GM21390 (cell line): ENCODE results near the gene CCT3.

ENCODE experiments used
- ATAC-seq: cut with Tn5 transposase; IDR thresholded peaks from one replicate; pipeline ENCODE4 v1.9.1; 2021; ENCODE audit not compliant: unreplicated experiment

CCT3 gene

DNA sequence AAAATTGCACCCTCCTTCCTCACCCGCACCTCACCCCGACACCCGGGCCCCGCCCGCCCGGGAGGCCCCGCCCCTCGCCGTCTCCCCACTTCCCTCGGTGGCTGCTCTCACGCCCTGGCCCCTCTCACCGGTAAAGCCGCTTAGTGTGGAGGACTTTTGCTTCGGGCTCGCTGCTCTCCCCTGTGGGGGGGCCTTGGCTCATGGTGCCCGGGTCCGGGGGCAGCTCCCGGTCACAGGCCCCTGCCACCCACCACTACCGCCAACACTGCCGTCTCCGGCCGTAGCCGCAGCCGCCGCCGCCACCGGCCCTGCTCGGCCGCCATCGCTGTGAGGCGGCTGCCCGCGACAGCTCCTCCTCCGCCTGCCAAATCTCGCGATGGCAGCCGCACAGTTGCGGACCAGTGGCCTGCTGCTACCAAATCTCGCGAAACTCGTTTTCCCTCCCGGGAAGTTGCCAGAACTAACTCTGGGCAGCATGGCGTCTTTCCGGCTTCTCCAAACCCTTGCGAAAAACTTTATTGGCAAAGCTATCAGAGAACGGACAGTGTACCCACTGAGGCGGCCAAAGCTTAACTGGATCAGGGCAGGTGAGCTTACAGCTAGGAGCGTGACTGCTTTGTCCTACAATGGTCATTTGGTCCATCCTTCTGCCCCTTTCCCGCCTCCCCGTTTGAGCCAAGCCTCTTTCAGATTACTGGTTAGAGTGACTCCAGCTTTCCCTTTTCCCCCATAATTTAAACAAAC lies 55.4 kb downstream of the CCT3 start, which contains the start of gene SMG5:
Gene SMG5 (minus strand): TSS at position 347 of the 744 bp plus-strand sequence. CDS start 145 bp downstream, at position 202.
- ATAC-seq = peak; percentile 80

GRCh38 chr1:156281693-156282478 lies 56.2 kb downstream of the CCT3 start:
- no peak for ATAC-seq

DNA sequence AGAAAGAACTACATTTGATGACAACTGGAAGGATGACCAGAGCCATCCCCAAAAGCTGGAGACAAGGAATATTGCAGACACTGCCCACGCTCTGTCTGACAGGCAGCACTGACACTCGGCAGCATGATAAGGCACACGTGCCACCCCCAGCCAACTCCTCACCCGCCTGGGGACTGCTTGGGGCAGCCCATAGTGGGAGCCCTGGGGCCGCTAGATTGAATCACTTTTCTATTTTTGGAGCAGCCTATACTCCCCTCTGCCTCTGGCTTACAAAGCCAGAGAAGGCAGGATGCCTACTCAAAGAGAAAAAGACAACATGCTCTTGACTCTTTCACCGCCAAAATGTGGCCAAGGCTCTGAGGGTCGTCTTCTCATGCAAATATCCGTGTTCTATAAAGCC lies 56.8 kb downstream of the CCT3 start:
- peak; percentile 36 for ATAC-seq

- ATAC-seq = no peak
Observed at GRCh38 chr1:156279837-156280236, 58.3 kb downstream of the CCT3 start.

- no peak for ATAC-seq
Observed at GRCh38 chr1:156276966-156277381, 61.1 kb downstream of the CCT3 start.

DNA sequence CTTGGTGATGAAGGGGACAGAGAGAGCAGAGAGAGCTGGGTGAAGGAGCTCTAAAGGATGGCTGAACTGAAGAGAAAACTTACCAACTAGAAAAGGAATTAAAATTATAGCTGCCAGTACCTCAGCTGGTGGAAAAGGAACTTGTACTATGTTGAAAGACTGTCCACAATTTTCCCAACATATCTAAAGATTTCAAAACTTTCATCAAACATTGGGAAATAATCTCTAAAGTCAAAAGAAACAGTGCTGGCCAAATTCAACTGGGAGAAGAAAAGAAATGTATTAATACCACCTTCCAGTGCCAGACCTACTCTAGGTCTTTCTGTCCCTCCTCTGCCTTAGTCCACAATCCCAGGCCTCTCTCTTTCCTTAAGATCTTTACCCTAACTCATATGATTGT lies 61.6 kb downstream of the CCT3 start:
- ATAC-seq = no peak

DNA sequence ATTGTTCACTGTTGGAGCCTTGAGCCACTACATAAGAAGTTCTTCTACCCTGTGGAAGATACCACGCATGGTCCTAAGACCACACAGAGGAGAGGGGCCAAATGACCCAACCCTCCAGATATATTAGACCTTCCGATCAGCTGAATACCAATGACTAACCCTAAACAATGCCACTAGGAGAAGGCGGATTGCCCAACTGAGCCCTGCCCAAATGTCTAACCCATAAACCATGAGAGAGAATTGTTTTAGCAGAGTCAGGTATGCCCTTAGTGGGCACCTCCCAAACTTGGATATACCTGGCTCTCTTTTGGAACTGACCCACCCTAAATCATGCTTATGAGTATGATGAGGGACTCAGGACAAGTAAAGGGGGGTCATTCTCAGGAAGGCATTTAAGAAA lies 67.8 kb downstream of the CCT3 start:
- ATAC-seq = no peak

GRCh38 chr1:156268336-156268735 lies 69.8 kb downstream of the CCT3 start:
- no peak for ATAC-seq

DNA sequence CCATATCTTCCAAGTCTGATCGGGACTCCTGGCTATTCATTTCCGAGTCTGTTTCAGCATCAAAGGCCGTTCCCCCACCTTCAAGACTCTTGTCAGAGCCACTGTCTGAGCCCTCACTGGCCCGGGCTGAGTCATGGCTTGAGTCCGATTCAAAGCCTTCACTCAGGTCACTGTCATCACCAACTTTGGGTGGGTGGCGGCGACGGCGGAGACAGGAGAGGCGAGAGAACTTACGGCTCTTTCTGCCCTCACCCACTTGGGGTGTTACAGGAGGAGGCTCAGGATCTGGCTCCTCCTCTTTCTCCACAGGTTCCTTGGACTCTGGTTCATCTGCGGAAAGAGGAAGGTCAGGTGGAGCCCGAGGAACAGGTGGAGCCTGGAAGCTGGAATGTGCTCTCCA lies 72.0 kb downstream of the CCT3 start:
- no peak for ATAC-seq

DNA sequence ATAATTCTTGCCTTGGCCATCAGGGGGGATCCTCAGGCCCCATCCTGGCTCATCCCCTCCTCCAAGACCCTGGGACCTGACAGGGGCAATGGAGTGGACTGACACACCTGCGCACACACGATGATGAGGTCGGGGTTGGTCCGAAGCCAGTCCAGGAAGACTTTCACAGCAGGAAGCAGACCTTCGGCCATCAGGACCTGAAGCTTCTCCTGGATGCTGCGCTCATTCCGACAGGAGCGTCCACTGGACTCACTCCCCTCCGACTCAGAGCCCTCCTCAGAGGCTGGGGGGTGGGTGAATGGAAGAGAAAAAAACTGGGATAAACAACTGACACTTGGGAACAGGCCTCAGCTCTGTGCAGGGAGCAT lies 74.8 kb downstream of the CCT3 start:
- ATAC-seq = no peak

DNA sequence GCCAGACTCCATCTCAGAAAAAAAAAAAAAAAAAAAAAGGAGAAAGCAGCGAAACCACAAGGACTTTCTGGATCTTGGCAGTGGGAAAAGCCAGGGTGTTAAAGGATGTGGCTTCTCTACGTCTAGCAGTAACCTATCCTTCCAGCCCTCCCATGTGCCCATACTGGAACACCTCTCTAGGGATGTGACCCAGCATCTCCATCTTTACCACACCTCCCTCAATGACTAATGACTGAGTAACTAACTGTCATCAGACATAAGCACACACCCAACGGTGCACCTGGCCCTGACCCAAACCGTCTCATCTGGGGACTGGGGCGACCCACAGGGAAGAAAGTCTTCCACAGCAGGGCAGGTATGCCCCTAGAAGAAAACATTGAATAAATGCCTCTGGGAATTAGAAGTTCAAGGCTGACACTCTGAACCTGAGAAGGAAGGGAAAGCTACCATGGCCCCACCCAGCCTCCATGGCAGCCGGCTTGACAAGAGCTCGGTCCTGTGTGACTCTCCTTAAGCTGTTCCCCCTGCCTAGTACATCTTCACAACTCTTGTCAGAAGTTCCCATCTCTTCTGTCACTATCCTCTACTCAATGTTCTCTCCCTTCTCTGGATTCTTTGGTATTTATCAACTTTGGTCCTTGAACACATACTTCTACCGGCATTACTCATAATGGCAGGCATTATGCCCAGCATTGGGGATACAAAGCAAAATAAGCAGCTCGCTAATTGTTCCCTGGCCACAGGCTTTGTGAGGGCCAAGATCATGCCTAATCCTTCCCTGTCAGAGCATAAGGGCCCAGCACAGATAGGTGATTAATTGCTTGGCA lies 75.4 kb downstream of the CCT3 start:
- ATAC-seq = no peak

DNA sequence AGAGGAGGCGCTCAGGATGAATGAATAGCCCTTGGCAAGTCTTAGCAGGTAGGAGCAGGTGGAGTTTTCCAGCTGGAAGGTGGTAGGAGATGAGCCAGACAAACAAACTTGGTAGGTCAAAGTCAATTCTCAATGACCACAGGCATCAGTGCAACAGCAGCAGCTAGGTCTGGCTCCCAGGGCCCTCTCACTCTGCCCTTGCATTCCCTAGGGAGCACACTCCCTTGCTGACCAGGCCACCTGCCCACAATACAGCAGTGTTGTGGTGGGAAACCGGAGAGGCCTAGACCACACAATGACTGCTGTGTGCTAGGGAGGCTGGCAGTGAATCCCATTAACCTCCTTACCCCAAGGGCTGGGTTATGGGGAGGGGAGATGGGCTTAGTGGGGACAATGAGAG lies 77.2 kb downstream of the CCT3 start:
- no peak for ATAC-seq

DNA sequence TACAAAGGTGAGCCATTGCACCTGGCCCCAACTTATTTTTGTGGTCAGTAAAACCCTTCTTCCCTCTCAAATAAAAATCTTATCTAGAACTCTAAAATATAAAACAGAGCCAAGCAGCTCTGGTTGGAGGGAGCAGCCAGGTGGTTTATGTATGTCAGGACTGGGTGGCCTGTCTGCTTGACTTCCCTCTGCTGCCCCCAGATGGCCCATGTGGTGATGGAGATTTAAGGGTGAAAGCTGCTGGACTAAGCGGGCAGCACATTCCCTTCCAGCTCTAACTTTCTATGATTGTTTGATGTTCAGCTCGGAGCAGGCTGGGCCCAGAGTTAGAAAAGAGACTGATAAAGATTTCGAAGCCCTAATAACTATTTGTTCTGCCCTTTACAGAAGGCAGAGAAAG lies 78.3 kb downstream of the CCT3 start:
- ATAC-seq = no peak
